SJCRH30 (cell line): ENCODE results near the gene TMEM89. TPM values are rescaled to one million over a fixed set of nuclear protein-coding genes. Genes with fewer than 3 reads are reported as not detected.

Experiments
- DNase-seq, 2 experiments: peaks; one replicate each; pipeline ENCODE4 v3.0.0-alpha.2; 2015 to 2020
- H3K27ac ChIP-seq: fragments of 250-450 bp; sonication (Bioruptor Pico); 2 replicates; pipeline ENCODE4 v1.5.1; 2020; ENCODE audit warnings: mild to moderate bottlenecking, moderate library complexity
- H3K27me3 ChIP-seq: fragments of 250-450 bp; sonication (Bioruptor Pico); 2 replicates; pipeline ENCODE4 v1.5.1; 2020; ENCODE audit warnings: mild to moderate bottlenecking, moderate library complexity
- H3K36me3 ChIP-seq: fragments of 250-450 bp; sonication (Bioruptor Pico); 2 replicates; pipeline ENCODE4 v1.5.1; 2020; ENCODE audit warnings: mild to moderate bottlenecking, moderate library complexity
- H3K4me1 ChIP-seq: fragments of 250-450 bp; sonication (Bioruptor Pico); 2 replicates; pipeline ENCODE4 v1.5.1; 2020; ENCODE audit warnings: mild to moderate bottlenecking, moderate library complexity
- H3K4me3 ChIP-seq: fragments of 250-450 bp; sonication (Bioruptor Pico); 2 replicates; pipeline ENCODE4 v1.5.1; 2020; ENCODE audit warnings: mild to moderate bottlenecking, moderate library complexity
- H3K9me3 ChIP-seq: fragments of 250-450 bp; sonication (Bioruptor Pico); replicated peaks from 2 replicates; pipeline ENCODE4 v1.5.1; 2020; ENCODE audit warnings: mild to moderate bottlenecking, moderate library complexity
- total RNA-seq: library from RNA; depleted of rRNA; stranded (reverse); fragments of >200 nt; shearing (Covaris generic); gene quantifications from 2 replicates; pipeline ENCODE4 v1.2.3, GENCODE V29; 2014

TMEM89 gene
- total RNA-seq, 1 experiment from 2014 or later: not detected

DNA sequence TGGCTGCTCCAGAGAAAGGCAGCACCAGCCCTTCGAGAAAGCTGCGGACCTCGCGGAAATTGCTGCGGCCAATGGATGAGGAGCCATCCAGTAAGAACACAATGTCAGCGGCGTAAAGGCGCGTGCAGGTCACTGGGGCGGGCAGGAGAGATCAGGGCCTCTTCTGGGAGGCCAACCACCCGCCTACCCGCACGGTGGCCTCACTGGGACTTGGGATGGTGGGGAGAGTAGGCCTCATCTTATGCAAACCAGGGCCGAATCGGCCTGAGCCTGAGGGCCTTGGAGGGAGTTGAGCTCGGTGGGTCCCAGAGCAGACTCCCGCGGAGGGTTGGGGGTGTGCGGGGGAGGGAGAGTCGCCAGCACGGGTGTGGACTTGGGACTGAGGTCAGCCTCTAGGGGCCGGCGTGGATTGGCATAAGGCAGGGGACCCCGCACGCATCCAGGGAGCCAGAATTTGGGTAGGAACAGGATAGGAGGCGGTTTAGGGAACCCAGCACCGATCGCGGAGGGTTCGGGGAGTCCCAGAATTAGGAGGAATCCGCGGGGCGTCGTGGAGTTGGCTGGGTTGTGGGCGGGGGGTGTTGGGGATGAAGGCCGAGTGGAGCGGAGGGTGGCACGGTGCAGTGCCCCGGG, 27.0 kb downstream of the TMEM89 start:
- Histone ChIP-seq H3K36me3 (peaks cover 10% of the 10 kb centered on the region), H3K4me1 (peaks cover 39% of the 10 kb centered on the region), H3K9me3 (no peaks in the 10 kb centered on the region), H3K27me3 (no peaks in the 10 kb centered on the region), H3K27ac (no peak overlapping the region; the same call in 1 of the 2 replicates), H3K4me3 (no peak overlapping the region)
- DNase-seq: no peak

DNA sequence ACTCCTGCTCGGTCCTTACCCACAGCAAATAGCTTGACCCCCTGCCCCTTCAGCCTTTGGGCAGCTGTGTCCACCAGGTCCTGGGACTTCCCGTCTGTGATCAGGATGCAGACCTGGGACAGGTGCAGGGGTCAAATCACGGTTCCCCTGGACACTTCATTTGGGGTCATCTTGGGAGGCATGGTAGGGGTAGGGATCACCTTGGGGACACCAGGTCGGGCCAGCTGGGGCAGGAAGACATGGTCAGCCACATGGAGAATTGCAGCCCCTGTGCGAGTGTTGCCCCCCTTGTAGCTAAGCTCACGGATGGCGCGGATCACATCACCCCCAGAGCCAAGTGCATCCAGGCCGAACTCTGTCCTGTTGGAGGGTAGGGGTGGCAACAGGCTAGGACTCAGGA, 28.2 kb downstream of the TMEM89 start:
- H3K27me3 ChIP-seq: no peaks in the 10 kb centered on the region
- peaks cover 27% of the 10 kb centered on the region for H3K4me1 ChIP-seq
- peaks cover 3% of the 10 kb centered on the region; the same call in 1 of the 2 replicates for H3K36me3 ChIP-seq
- no peaks in the 10 kb centered on the region for H3K9me3 ChIP-seq
- DNase-seq: no peak
- H3K27ac ChIP-seq: no peak overlapping the region
- no peak overlapping the region for H3K4me3 ChIP-seq

DNA sequence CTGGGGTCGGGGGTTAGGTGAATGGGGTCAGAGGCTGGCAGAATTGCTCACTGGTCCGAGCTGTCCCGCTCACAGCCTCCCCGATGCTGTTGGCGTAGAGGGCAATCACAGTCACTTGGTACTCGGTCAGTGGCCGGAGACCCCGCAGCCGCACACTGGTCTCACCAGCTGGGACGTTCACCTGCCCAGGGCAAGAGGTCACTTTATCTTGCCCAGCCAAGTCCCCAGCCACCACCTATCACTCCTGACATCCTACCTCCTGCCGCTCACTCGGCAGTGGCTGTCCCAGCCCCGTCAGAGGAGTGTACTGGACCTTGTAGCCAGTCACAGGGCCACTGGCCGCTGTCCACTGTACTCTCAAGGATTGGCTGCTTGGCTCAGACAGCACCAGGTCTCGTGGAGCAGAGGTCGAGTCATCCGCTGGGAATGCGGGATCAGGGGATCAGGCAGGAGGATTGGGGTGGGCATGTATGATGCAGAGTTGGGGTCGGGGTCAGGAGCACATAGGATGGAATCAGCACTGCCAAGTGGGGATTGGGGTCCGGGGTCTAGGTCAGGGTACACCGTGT, 29.0 kb downstream of the TMEM89 start:
- Histone ChIP-seq H3K9me3 (no peaks in the 10 kb centered on the region), H3K27ac (no peak overlapping the region), H3K27me3 (no peaks in the 10 kb centered on the region), H3K4me1 (peaks cover 20% of the 10 kb centered on the region), H3K36me3 (peaks cover 3% of the 10 kb centered on the region; the same call in 1 of the 2 replicates), H3K4me3 (no peak overlapping the region)
- DNase-seq: no peak

DNA sequence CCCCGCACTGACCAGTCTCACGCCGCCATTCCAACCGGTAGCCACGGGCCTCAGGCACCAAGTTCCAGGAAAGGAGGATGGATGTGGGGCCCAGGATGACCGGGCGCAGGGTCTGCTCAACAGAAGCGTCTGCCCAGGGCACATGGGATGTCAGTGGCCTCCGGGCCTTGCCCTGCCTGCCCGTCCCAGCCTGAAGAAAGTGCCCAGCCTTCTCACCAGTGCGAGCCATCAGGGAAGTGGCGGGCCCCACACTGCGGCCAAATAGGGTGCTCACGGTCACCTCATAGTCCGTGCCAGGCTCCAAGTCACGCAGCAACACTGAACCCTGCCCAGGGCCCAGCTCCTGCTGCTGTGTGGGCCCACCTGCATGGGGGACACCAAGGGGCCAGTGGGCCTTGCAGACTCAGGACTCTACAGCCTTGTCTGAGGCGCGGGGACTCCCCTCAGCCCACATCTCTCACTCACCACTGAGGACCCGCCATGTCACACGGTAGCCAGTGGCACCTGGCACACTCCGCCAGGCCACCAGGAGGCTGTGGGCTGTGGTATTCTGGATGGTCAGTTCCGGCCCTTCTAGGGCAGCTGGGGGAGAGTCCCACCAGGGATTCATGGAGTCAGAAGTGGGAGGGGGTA, 29.6 kb downstream of the TMEM89 start:
- Histone ChIP-seq H3K4me1 (peaks cover 19% of the 10 kb centered on the region), H3K36me3 (peaks cover 3% of the 10 kb centered on the region; the same call in 1 of the 2 replicates), H3K27ac (no peak overlapping the region), H3K4me3 (no peak overlapping the region), H3K9me3 (no peaks in the 10 kb centered on the region), H3K27me3 (no peaks in the 10 kb centered on the region)
- DNase-seq: no peak

DNA sequence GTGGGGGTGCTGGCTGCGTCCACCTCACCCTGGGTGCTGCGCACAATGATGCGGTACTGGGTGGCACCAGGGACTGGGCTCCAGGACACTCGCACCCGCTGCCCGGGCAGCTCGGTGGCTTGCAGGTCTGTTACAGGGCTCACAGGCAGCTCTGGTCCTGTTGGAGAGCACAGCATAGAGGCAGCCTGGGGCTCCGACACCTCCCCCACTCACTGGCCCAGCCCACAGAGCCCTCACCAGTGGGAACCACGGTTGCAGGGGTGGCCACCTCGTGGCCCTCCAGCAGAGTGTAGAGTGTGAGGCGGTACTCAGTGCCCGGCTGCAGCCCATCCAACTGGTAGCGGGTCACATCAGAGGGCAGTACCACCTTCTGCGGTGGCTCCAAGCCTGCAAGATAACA, 30.1 kb downstream of the TMEM89 start:
- Histone ChIP-seq H3K9me3 (no peaks in the 10 kb centered on the region), H3K27ac (no peak overlapping the region), H3K27me3 (no peaks in the 10 kb centered on the region), H3K4me3 (no peak overlapping the region), H3K4me1 (peaks cover 14% of the 10 kb centered on the region), H3K36me3 (no peaks in the 10 kb centered on the region; the same call in 1 of the 2 replicates)
- no peak for DNase-seq

DNA sequence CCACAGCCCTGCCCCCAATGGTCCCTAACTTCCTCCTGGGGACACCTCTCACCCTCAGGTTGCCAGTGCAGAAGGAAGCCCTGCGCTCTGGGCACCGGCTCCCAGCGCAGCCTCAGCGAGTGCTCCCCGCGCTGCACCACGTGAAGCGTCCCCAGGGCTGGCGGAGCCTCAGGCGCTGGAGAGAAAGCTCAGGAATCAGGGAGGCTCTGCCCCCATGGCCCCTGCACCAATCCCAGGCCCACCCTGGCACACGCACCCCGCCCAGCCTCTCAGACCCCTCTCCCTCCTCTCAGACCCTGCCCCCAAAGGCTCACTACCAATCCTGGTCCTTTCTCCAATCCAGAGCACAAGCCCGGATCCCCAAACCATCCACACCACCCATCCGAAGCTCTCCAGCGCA, 33.3 kb downstream of the TMEM89 start:
- Histone ChIP-seq H3K4me1 (no peaks in the 10 kb centered on the region), H3K36me3 (no peaks in the 10 kb centered on the region), H3K27ac (no peak overlapping the region), H3K4me3 (no peak overlapping the region), H3K27me3 (no peaks in the 10 kb centered on the region), H3K9me3 (no peaks in the 10 kb centered on the region)
- DNase-seq: no peak

DNA sequence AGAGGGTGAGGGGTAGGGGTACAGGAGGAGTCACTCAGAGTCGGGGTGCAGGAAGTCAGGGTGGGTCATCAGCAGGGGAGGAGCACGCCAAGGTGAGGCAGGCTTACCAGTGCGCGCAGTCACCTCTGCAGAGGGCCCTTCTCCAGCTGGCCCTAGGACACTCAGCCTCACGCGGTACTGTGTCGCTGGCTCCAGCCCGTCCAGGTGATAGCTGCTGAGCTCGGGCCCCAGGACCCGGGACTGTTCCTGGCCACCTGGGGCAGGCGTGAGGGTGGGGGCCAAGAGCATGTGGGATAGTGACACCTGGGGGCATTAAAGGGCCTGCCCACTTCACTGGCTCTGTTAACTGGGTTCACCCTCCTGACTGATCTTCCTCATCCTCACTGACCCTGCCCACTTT, 33.9 kb downstream of the TMEM89 start:
- no peak overlapping the region for H3K4me3 ChIP-seq

DNA sequence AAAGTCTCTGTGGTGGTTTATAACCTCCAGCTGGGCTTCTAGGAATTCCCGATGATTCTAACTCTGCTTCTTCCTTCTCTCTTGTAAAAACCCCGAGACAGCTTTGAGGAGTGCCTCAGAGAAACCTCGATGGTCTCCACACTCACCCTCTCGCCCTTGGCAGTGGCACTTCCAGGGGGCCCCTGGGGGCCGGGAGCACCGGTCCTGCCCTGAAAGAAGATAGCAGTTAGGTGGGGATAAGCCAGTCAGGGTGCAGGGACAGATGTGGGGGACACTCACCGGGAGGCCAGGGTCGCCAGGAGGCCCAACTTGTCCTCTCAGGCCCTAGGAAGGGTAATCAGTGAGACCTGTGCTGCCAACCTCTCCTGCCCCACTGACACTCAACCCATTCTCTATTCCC, 36.2 kb downstream of the TMEM89 start:
- Histone ChIP-seq H3K9me3 (no peaks in the 10 kb centered on the region), H3K27ac (no peak overlapping the region), H3K4me1 (no peaks in the 10 kb centered on the region), H3K27me3 (no peaks in the 10 kb centered on the region), H3K36me3 (no peaks in the 10 kb centered on the region), H3K4me3 (no peak overlapping the region)
- no peak for DNase-seq

More for the DNA sequence above, 33.9 kb downstream of the TMEM89 start:
- Histone ChIP-seq H3K9me3 (no peaks in the 10 kb centered on the region), H3K36me3 (no peaks in the 10 kb centered on the region), H3K4me1 (no peaks in the 10 kb centered on the region), H3K27ac (no peak overlapping the region), H3K27me3 (no peaks in the 10 kb centered on the region)
- no peak for DNase-seq

DNA sequence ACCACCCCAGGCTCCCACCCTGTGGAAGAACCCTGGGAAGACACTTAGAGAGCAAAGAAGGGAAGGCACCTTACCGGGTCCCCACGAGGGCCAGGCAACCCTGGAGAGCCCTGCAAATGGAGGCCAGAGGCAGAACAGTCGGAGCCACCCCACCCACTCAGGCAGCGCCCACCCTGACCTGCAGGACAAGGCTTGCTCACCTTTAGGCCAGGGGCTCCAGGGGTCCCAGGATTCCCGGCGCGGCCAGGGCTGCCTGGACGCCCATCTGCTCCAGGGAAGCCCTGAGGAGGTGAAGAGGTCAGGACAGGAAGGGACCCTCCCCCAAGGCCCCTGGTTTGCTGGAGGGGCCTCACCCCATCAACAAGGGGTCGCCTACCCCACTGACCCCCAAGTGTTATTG, 36.7 kb downstream of the TMEM89 start:
- Histone ChIP-seq H3K4me3 (no peak overlapping the region), H3K36me3 (no peaks in the 10 kb centered on the region), H3K27ac (no peak overlapping the region), H3K9me3 (no peaks in the 10 kb centered on the region), H3K4me1 (no peaks in the 10 kb centered on the region), H3K27me3 (no peaks in the 10 kb centered on the region)
- DNase-seq: no peak

DNA sequence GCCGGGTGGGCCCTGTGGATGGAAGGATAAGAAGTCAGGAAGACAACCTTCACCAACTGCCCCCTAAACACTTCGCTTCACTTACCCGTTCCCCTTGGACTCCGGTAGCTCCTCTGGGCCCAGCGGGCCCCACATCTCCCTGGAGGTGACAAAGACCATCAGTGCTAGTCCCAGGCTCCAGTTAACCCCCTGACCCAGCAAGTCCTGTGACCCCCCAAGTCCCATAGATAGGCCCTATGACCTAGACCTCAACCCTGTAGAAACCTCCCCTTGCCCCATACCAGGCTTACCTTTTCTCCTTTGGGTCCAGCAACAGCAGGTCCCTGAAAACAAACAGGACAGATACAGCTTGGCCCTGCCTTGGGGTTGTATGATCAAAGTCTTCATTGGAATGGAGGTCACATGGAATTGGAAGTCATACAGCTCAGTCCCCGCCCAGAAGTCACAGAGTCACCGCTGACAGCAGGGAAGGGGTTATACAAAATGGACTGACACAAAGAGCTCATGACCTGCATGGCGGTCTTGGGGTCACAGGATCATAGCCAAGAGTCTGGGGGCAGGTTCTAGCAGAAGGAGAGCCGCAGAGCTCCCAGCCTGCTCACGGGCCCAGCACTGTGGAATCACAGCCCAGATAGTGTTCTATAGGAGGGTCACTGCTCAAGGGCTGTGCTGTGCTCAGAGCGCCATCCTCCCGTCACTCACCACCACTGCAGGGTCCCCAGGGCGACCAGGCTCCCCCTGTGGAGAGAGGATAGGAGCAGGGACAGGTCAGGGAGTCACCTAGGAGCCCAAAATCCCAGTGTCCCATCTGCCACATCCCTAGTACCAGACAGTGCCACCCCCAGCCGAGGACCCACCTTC, 39.7 kb downstream of the TMEM89 start:
- no peaks in the 10 kb centered on the region for H3K9me3 ChIP-seq
- DNase-seq: no peak
- H3K27ac ChIP-seq: no peak overlapping the region
- no peaks in the 10 kb centered on the region for H3K27me3 ChIP-seq
- H3K4me1 ChIP-seq: no peaks in the 10 kb centered on the region
- H3K36me3 ChIP-seq: no peaks in the 10 kb centered on the region
- H3K4me3 ChIP-seq: no peak overlapping the region

DNA sequence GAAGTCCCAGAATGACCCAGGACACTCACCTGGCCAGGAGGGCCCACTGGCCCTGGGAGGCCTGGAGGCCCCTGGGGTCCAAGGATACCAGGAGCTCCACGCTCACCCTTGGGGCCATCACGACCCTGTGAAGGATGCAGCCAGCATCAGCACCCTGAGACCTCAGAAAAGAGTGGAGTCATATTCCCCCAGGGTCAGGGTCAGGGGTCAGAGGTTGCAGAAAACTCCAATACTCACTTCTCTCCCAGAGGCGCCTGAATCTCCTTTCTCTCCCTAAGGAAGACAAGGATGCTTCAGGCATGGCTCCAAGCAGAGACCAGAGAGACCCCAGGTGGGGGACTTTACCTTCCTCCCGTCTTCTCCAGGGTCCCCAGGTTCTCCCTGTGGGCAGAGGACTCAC, 44.9 kb downstream of the TMEM89 start:
- Histone ChIP-seq H3K9me3 (no peaks in the 10 kb centered on the region), H3K27ac (no peak overlapping the region), H3K4me3 (no peak overlapping the region), H3K27me3 (no peaks in the 10 kb centered on the region), H3K36me3 (no peaks in the 10 kb centered on the region), H3K4me1 (no peaks in the 10 kb centered on the region)
- no peak for DNase-seq

DNA sequence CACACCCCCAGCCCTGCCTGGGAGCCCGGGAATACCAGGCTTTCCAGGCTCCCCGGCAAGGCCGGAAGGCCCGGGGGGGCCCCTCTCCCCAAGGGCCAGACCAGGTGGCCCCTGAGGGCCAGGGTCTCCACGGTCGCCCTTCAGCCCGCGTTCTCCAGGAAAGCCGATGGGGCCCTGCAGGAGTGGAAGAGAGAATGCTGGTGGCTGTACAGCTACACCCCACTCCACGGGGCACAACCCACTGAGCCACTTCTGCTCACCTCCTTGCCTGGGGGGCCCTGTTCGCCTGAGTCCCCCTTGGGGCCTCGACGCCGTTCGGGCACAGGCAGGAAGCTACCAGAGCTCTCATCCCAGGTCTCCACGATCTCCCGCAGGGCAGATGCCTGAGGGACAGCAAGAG, 46.2 kb downstream of the TMEM89 start:
- H3K27ac ChIP-seq: no peak overlapping the region
- H3K9me3 ChIP-seq: no peaks in the 10 kb centered on the region
- no peaks in the 10 kb centered on the region for H3K4me1 ChIP-seq
- H3K36me3 ChIP-seq: no peaks in the 10 kb centered on the region
- H3K27me3 ChIP-seq: no peaks in the 10 kb centered on the region
- no peak for DNase-seq
- H3K4me3 ChIP-seq: no peak overlapping the region

DNA sequence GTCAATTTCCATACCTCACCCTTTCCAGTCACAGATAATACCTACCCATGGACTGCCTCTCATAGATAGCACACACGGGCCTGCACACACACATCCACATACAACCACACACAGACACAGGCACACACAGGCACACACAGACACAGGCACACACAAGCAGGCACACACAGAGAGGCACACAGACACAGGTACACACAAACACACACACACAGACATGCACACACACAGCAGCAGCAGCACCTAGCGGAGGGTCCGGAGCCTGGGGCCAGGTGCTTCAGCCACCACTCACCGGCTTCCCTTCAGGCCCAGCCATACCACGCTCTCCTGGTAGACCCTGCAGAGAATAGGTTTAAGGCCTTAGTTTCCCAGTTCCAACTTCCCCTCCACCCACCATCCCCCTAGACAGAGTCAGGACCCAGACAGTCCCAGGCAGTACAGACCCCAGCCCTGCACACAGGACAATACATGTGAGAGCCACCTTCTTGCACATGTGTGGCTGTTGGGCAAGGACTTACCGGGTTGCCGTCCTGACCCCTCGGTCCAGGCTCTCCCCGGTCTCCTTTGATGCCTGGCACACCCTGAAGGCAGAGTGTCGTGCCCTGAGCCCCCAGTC, 47.5 kb downstream of the TMEM89 start:
- H3K4me1 ChIP-seq: no peaks in the 10 kb centered on the region
- no peak overlapping the region for H3K4me3 ChIP-seq
- no peak for DNase-seq
- H3K9me3 ChIP-seq: no peaks in the 10 kb centered on the region
- no peaks in the 10 kb centered on the region for H3K36me3 ChIP-seq
- no peak overlapping the region for H3K27ac ChIP-seq
- no peaks in the 10 kb centered on the region for H3K27me3 ChIP-seq

DNA sequence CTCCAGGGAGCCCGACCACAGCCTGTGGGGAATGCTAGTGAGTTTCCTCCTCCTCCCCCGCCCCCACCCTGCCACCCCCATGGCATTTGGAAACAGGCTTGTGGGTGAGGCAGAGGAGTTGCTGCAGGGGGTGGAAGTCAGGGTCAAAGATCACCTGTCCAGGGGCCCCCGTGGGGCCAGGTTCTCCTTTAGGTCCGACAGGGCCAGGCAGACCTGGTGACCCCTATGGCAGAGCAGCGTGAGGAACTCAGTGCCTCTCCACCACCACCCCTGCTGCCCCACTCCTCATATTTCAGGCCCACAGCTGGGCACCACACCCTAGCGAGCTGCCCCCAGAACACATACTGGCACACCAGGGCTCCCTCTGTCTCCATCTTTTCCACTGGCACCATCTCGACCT, 49.1 kb downstream of the TMEM89 start:
- no peak overlapping the region for H3K4me3 ChIP-seq
- H3K9me3 ChIP-seq: no peaks in the 10 kb centered on the region
- no peak for DNase-seq
- H3K36me3 ChIP-seq: no peaks in the 10 kb centered on the region
- no peaks in the 10 kb centered on the region for H3K4me1 ChIP-seq
- H3K27me3 ChIP-seq: no peaks in the 10 kb centered on the region
- no peak overlapping the region for H3K27ac ChIP-seq

DNA sequence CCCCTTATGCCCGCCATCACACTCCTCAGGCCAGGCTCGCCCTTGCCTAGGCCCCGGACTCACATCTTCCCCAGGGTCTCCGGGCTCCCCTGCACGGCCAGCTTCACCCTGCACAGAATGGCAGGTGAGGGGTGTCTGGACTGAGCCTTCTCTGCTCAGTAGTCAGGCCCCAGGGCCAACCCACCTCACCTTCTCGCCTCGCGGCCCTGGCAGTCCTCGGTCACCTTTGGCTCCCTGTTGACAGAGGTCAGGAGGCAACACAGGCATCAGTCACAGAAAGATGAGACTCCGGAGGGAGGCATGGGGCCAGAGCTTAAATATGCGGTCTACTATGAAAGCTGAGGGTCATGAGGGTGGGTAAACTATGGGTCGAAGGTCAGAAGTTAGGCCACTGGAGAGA, 49.6 kb downstream of the TMEM89 start:
- Histone ChIP-seq H3K9me3 (no peaks in the 10 kb centered on the region), H3K27ac (no peak overlapping the region), H3K27me3 (no peaks in the 10 kb centered on the region), H3K4me1 (no peaks in the 10 kb centered on the region), H3K4me3 (no peak overlapping the region), H3K36me3 (no peaks in the 10 kb centered on the region)
- no peak for DNase-seq
